T-helper 2 cell treated with Interferon-gamma antibody and Interleukin-4, amounts not matched to agents 5 μg/mL and 100 μg/mL, for 36 hours (primary cell): ENCODE data around the gene WFDC2.
A peak's percentile ranks its signal among the peaks of the same experiment; 100 is the strongest.

ENCODE experiments used
- DNase-seq: peaks from one replicate; pipeline ENCODE4 v3.0.0; 2021; ENCODE audit warnings: low spot score
- H3K27ac Mint-ChIP-seq: one replicate; pipeline ENCODE4 v1.8.0; 2021; ENCODE audit warnings: mild to moderate bottlenecking, mixed read lengths
- H3K27me3 Mint-ChIP-seq: one replicate; pipeline ENCODE4 v1.8.0; 2021; ENCODE audit warnings: low read depth, mixed read lengths
- H3K36me3 Mint-ChIP-seq: one replicate; pipeline ENCODE4 v1.8.0; 2021; ENCODE audit warnings: low read depth, mixed read lengths
- H3K4me1 Mint-ChIP-seq: one replicate; pipeline ENCODE4 v1.8.0; 2021; ENCODE audit warnings: low read depth, mixed read lengths
- H3K4me3 Mint-ChIP-seq: one replicate; pipeline ENCODE4 v1.8.0; 2022; ENCODE audit warnings: mild to moderate bottlenecking, moderate library complexity, mixed read lengths
- H3K9me3 Mint-ChIP-seq: one replicate; pipeline ENCODE4 v1.8.0; 2021; ENCODE audit warnings: mixed read lengths

The WFDC2 gene

GRCh38 chr20:45440891-45441685 lies 28.5 kb upstream of the WFDC2 start:
- Mint-ChIP-seq H3K27ac (no peak overlapping the region), H3K4me1 (peaks cover 39% of the 10 kb centered on the region), H3K9me3 (no peaks in the 10 kb centered on the region), H3K27me3 (peaks cover 19% of the 10 kb centered on the region), H3K36me3 (no peaks in the 10 kb centered on the region), H3K4me3 (no peak overlapping the region)
- no peak for DNase-seq

GRCh38 chr20:45441746-45442145 lies 27.8 kb upstream of the WFDC2 start:
- DNase-seq, result no peak
- Mint-ChIP-seq H3K9me3 (no peaks in the 10 kb centered on the region), H3K4me3 (no peak overlapping the region), H3K27me3 (peaks cover 21% of the 10 kb centered on the region), H3K27ac (no peak overlapping the region), H3K4me1 (peaks cover 37% of the 10 kb centered on the region), H3K36me3 (no peaks in the 10 kb centered on the region)

GRCh38 chr20:45444050-45444449 lies 25.5 kb upstream of the WFDC2 start:
- Mint-ChIP-seq H3K27ac (no peak overlapping the region), H3K4me3 (peak overlapping the region; percentile 41), H3K9me3 (no peaks in the 10 kb centered on the region), H3K36me3 (no peaks in the 10 kb centered on the region), H3K4me1 (peaks cover 33% of the 10 kb centered on the region), H3K27me3 (peaks cover 21% of the 10 kb centered on the region)
- no peak for DNase-seq

- H3K4me3 Mint-ChIP-seq, result no peak overlapping the region
- H3K9me3 Mint-ChIP-seq, result no peaks in the 10 kb centered on the region
- H3K4me1 Mint-ChIP-seq, result peaks cover 33% of the 10 kb centered on the region
- H3K27me3 Mint-ChIP-seq, result peaks cover 21% of the 10 kb centered on the region
- no peak overlapping the region for H3K27ac Mint-ChIP-seq
- no peaks in the 10 kb centered on the region for H3K36me3 Mint-ChIP-seq
- DNase-seq, result peak; percentile 33
Measured at GRCh38 chr20:45445805-45446562, 23.6 kb upstream of the WFDC2 start.

GRCh38 chr20:45448270-45448669 lies 21.3 kb upstream of the WFDC2 start:
- no peak overlapping the region for H3K4me3 Mint-ChIP-seq
- H3K27ac Mint-ChIP-seq, result no peak overlapping the region
- DNase-seq, result no peak
- H3K27me3 Mint-ChIP-seq, result peaks cover 19% of the 10 kb centered on the region
- H3K9me3 Mint-ChIP-seq, result no peaks in the 10 kb centered on the region
- H3K4me1 Mint-ChIP-seq, result peaks cover 31% of the 10 kb centered on the region
- no peaks in the 10 kb centered on the region for H3K36me3 Mint-ChIP-seq

- peaks cover 17% of the 10 kb centered on the region for H3K27me3 Mint-ChIP-seq
- H3K9me3 Mint-ChIP-seq, result no peaks in the 10 kb centered on the region
- H3K4me3 Mint-ChIP-seq, result no peak overlapping the region
- H3K4me1 Mint-ChIP-seq, result peaks cover 19% of the 10 kb centered on the region
- H3K36me3 Mint-ChIP-seq, result no peaks in the 10 kb centered on the region
- no peak overlapping the region for H3K27ac Mint-ChIP-seq
- DNase-seq, result no peak
Measured at GRCh38 chr20:45449528-45449927, 20.0 kb upstream of the WFDC2 start.

- H3K9me3 Mint-ChIP-seq, result no peaks in the 10 kb centered on the region
- peaks cover 10% of the 10 kb centered on the region for H3K27me3 Mint-ChIP-seq
- no peak overlapping the region for H3K4me3 Mint-ChIP-seq
- H3K27ac Mint-ChIP-seq, result no peak overlapping the region
- no peaks in the 10 kb centered on the region for H3K36me3 Mint-ChIP-seq
- H3K4me1 Mint-ChIP-seq, result peaks cover 12% of the 10 kb centered on the region
- no peak for DNase-seq
Measured at GRCh38 chr20:45450097-45450818, 19.3 kb upstream of the WFDC2 start.

GRCh38 chr20:45452238-45452637 lies 17.3 kb upstream of the WFDC2 start:
- H3K4me3 Mint-ChIP-seq, result no peak overlapping the region
- H3K4me1 Mint-ChIP-seq, result peaks cover 2% of the 10 kb centered on the region
- no peak for DNase-seq
- no peaks in the 10 kb centered on the region for H3K9me3 Mint-ChIP-seq
- no peaks in the 10 kb centered on the region for H3K36me3 Mint-ChIP-seq
- H3K27ac Mint-ChIP-seq, result no peak overlapping the region
- H3K27me3 Mint-ChIP-seq, result no peaks in the 10 kb centered on the region

- no peak overlapping the region for H3K4me3 Mint-ChIP-seq
- no peaks in the 10 kb centered on the region for H3K27me3 Mint-ChIP-seq
- no peak for DNase-seq
- H3K36me3 Mint-ChIP-seq, result no peaks in the 10 kb centered on the region
- H3K27ac Mint-ChIP-seq, result no peak overlapping the region
- H3K9me3 Mint-ChIP-seq, result no peaks in the 10 kb centered on the region
- H3K4me1 Mint-ChIP-seq, result peaks cover 2% of the 10 kb centered on the region
Measured at GRCh38 chr20:45452772-45453691, 16.5 kb upstream of the WFDC2 start.

GRCh38 chr20:45456632-45457031 lies 12.9 kb upstream of the WFDC2 start:
- no peak overlapping the region for H3K27ac Mint-ChIP-seq
- H3K4me1 Mint-ChIP-seq, result no peaks in the 10 kb centered on the region
- no peak for DNase-seq
- no peaks in the 10 kb centered on the region for H3K36me3 Mint-ChIP-seq
- H3K9me3 Mint-ChIP-seq, result no peaks in the 10 kb centered on the region
- no peak overlapping the region for H3K4me3 Mint-ChIP-seq
- H3K27me3 Mint-ChIP-seq, result no peaks in the 10 kb centered on the region

- no peaks in the 10 kb centered on the region for H3K27me3 Mint-ChIP-seq
Measured at GRCh38 chr20:45459606-45460005, 9.9 kb upstream of the WFDC2 start.

GRCh38 chr20:45461225-45461624 lies 8.3 kb upstream of the WFDC2 start:
- Mint-ChIP-seq H3K36me3 (no peaks in the 10 kb centered on the region), H3K4me3 (no peak overlapping the region), H3K27ac (no peak overlapping the region), H3K27me3 (peaks cover 1% of the 10 kb centered on the region), H3K9me3 (no peaks in the 10 kb centered on the region), H3K4me1 (no peaks in the 10 kb centered on the region)
- no peak for DNase-seq

More at GRCh38 chr20:45459606-45460005, 9.9 kb upstream of the WFDC2 start:
- Mint-ChIP-seq H3K4me3 (no peak overlapping the region), H3K9me3 (no peaks in the 10 kb centered on the region), H3K36me3 (no peaks in the 10 kb centered on the region), H3K27ac (no peak overlapping the region), H3K4me1 (no peaks in the 10 kb centered on the region)
- DNase-seq, result no peak

GRCh38 chr20:45462711-45463509 lies 6.6 kb upstream of the WFDC2 start:
- Mint-ChIP-seq H3K27ac (no peak overlapping the region), H3K27me3 (peaks cover 11% of the 10 kb centered on the region), H3K4me3 (no peak overlapping the region), H3K36me3 (no peaks in the 10 kb centered on the region), H3K9me3 (no peaks in the 10 kb centered on the region), H3K4me1 (no peaks in the 10 kb centered on the region)
- DNase-seq, result no peak
